ENCODE data around the gene SLC37A1.

GRCh38 chr21:42522271-42522670 is 8.6 kb downstream of the SLC37A1 start:
- no peak for TF ChIP-seq CTCF (IDR thresholded peaks at IDR 0.05)
- TF ChIP-seq EP300 (IDR thresholded peaks at IDR 0.05) = no peak
- no peak for TF ChIP-seq POLR2A (IDR thresholded peaks at IDR 0.05)
